Globus pallidus (tissue), 1 donor: ENCODE results near the gene HACL1.
A peak's percentile ranks its signal among the peaks of the same experiment; 100 is the strongest.
"Not testable (repeated sequence)": the region's sequence is repeated elsewhere in the genome, so short reads cannot be mapped to it uniquely, and the experiment has no call there.

Experiments
- DNase-seq: peaks from one replicate; pipeline ENCODE4 v3.0.0-alpha.2; 2015; ENCODE audit warnings: low spot score

The HACL1 gene

GRCh38 chr3:15629860-15630597 lies 28.7 kb upstream of the HACL1 start:
- DNase-seq, result peak; percentile 89

- no peak for DNase-seq
Measured at GRCh38 chr3:15628967-15629366, 27.6 kb upstream of the HACL1 start.

- DNase-seq, result no peak
Measured at GRCh38 chr3:15623535-15624440, 22.4 kb upstream of the HACL1 start.

GRCh38 chr3:15619659-15620464 lies 18.5 kb upstream of the HACL1 start:
- not testable (repeated sequence) for DNase-seq

- no peak for DNase-seq
Measured at GRCh38 chr3:15616053-15616452, 14.7 kb upstream of the HACL1 start.

- DNase-seq, result no peak
Measured at GRCh38 chr3:15614958-15615357, 13.6 kb upstream of the HACL1 start.

GRCh38 chr3:15612001-15612400 lies 10.6 kb upstream of the HACL1 start:
- DNase-seq, result no peak

GRCh38 chr3:15611018-15611417 lies 9.6 kb upstream of the HACL1 start:
- DNase-seq, result no peak

- DNase-seq, result no peak
Measured at GRCh38 chr3:15610082-15610759, 8.9 kb upstream of the HACL1 start.

GRCh38 chr3:15606434-15606891 lies 5.1 kb upstream of the HACL1 start:
- no peak for DNase-seq

- not testable (repeated sequence) for DNase-seq
Measured at GRCh38 chr3:15604584-15604983, 3.2 kb upstream of the HACL1 start.

GRCh38 chr3:15602816-15603215 lies 1.4 kb upstream of the HACL1 start:
- DNase-seq, result not testable (repeated sequence)

GRCh38 chr3:15602146-15602536 lies 772 bp upstream of the HACL1 start:
- no peak for DNase-seq

GRCh38 chr3:15601046-15601398 lies 347 bp downstream of the HACL1 start:
- no peak for DNase-seq

- DNase-seq, result no peak
Measured at GRCh38 chr3:15595955-15596354, 5.4 kb downstream of the HACL1 start.

- no peak for DNase-seq
Measured at GRCh38 chr3:15592968-15593367, 8.4 kb downstream of the HACL1 start.

GRCh38 chr3:15591928-15592327 lies 9.4 kb downstream of the HACL1 start:
- DNase-seq, result no peak

GRCh38 chr3:15591242-15591641 lies 10.1 kb downstream of the HACL1 start:
- DNase-seq, result no peak

- DNase-seq, result no peak
Measured at GRCh38 chr3:15585111-15585845, 16.1 kb downstream of the HACL1 start.

- DNase-seq, result no peak
Measured at GRCh38 chr3:15581471-15582394, 19.6 kb downstream of the HACL1 start.
